Tibial nerve (tissue), 4 donors: ENCODE data around the gene UGT1A5. TPM values are rescaled to one million over a fixed set of nuclear protein-coding genes. Genes with fewer than 3 reads are reported as not detected.
"Not testable (repeated sequence)": the region's sequence is repeated elsewhere in the genome, so short reads cannot be mapped to it uniquely, and the experiment has no call there.

Experiments
- DNase-seq, 2 donors: peaks; one replicate each; pipeline ENCODE4 v3.0.0-alpha.2; 2019; ENCODE audit warnings: low spot score in 2 of 2
- H3K27ac ChIP-seq, 4 donors: fragments of 200-600 bp; sonication (generic) in 3 of 4; one replicate each; pipeline ENCODE4 v1.5.1; 2017 to 2019; ENCODE audit warnings: mild to moderate bottlenecking in 1 of 4
- H3K27me3 ChIP-seq, 2 donors: fragments of 200-600 bp; sonication (generic) in 1 of 2; one replicate each; pipeline versions ENCODE4 v1.5.1 to v1.6.0; 2017 to 2019
- H3K36me3 ChIP-seq, 3 donors: fragments of 200-600 bp; sonication (generic); one replicate each; pipeline ENCODE4 v1.5.1; 2018 to 2019
- H3K4me1 ChIP-seq, 4 donors: fragments of 200-600 bp; sonication (generic) in 3 of 4; one replicate each; pipeline ENCODE4 v1.5.1; 2017 to 2019
- H3K4me3 ChIP-seq, 4 donors: fragments of 200-600 bp; sonication (generic) in 3 of 4; one replicate each; pipeline ENCODE4 v1.5.1; 2017 to 2019; ENCODE audit warnings: mild to moderate bottlenecking in 1 of 4, moderate library complexity in 1 of 4
- H3K9me3 ChIP-seq, 4 donors: fragments of 200-600 bp; sonication (generic) in 3 of 4; one replicate each; pipeline ENCODE4 v1.5.1; 2017 to 2019
- CTCF ChIP-seq, 5 experiments: fragments of 200-600 bp in 3 of 5; fragments of 450-650 bp in 2 of 5; sonication (generic) in 3 of 5; IDR thresholded peaks; one replicate each; pipeline ENCODE4 v1.5.1; 2016 to 2019; ENCODE audit warnings: antibody characterized with exemption in 5 of 5, mild to moderate bottlenecking in 3 of 5, moderate library complexity in 2 of 5
- EP300 ChIP-seq, 2 donors: sonication (generic); formaldehyde crosslinking; IDR thresholded peaks; one replicate each; pipeline ENCODE4 v1.6.1; 2017; ENCODE audit warnings: antibody characterized with exemption in 2 of 2, mild to moderate bottlenecking in 1 of 2
- POLR2A ChIP-seq, 2 donors: fragments of 450-650 bp; IDR thresholded peaks; one replicate each; pipeline ENCODE4 v1.6.1; 2017; ENCODE audit warnings: antibody characterized with exemption in 2 of 2, mild to moderate bottlenecking in 2 of 2, moderate library complexity in 2 of 2
- WGBS, 2 donors: methylation state at CpG; one replicate each; pipeline ENCODE4 v1.1.5; 2018; 5-methylcytosine and 5-hydroxymethylcytosine counted together
- total RNA-seq, 4 donors: library from RNA; depleted of rRNA; stranded (reverse); fragments of >200 nt; gene quantifications; one replicate each; pipeline ENCODE4 v1.1.0, GENCODE V29; 2016

The UGT1A5 gene
- total RNA-seq, 4 donors from 2014 or later, result not detected

- DNase-seq, result no peak
- WGBS, 2 donors, result 92 to 97% methylated on average over 6 of the region's 6 CpGs
- H3K27me3 ChIP-seq, result no peaks in the 10 kb centered on the region
- no peak for TF ChIP-seq CTCF (IDR thresholded peaks at IDR 0.05)
- TF ChIP-seq EP300 (IDR thresholded peaks at IDR 0.05), result no peak
- TF ChIP-seq POLR2A (IDR thresholded peaks at IDR 0.05), result no peak
- no peak overlapping the region for H3K4me3 ChIP-seq
- no peaks in the 10 kb centered on the region for H3K4me1 ChIP-seq
- H3K27ac ChIP-seq, result no peak overlapping the region
- H3K36me3 ChIP-seq, result no peaks in the 10 kb centered on the region
- peaks cover 0 to 11% (median 1%) of the 10 kb centered on the region in 4 donors for H3K9me3 ChIP-seq
Observed at GRCh38 chr2:233747283-233747544, 34.5 kb downstream of the UGT1A5 start.

GRCh38 chr2:233750689-233751088 is 38.0 kb downstream of the UGT1A5 start:
- DNase-seq, H3K27ac ChIP-seq, H3K4me1 ChIP-seq, H3K27me3 ChIP-seq, H3K36me3 ChIP-seq, H3K4me3 ChIP-seq: not testable (repeated sequence)
- H3K9me3 ChIP-seq, result peaks cover 0 to 11% (median 1%) of the 10 kb centered on the region in 4 donors
- 82 to 86% methylated on average over 2 of the region's 2 CpGs for WGBS, 2 donors

GRCh38 chr2:233751212-233752009 is 38.7 kb downstream of the UGT1A5 start:
- WGBS, 2 donors, result 78 to 80% methylated on average over 2 of the region's 2 CpGs
- peaks cover 0 to 11% (median 1%) of the 10 kb centered on the region in 4 donors for H3K9me3 ChIP-seq

GRCh38 chr2:233754872-233755611 is 42.3 kb downstream of the UGT1A5 start:
- Histone ChIP-seq H3K36me3 (no peaks in the 10 kb centered on the region), H3K27me3 (no peaks in the 10 kb centered on the region), H3K9me3 (peaks cover 0 to 11% (median 1%) of the 10 kb centered on the region in 4 donors), H3K4me3 (no peak overlapping the region), H3K27ac (no peak overlapping the region), H3K4me1 (no peaks in the 10 kb centered on the region)
- WGBS, 2 donors, result 95% methylated on average over 38 to 44 of the region's 44 CpGs
- no peak for DNase-seq
- TF ChIP-seq CTCF (IDR thresholded peaks at IDR 0.05), result no peak
- TF ChIP-seq POLR2A (IDR thresholded peaks at IDR 0.05), result no peak
- TF ChIP-seq EP300 (IDR thresholded peaks at IDR 0.05), result no peak

More at GRCh38 chr2:233751212-233752009, 38.7 kb downstream of the UGT1A5 start:
- not testable (repeated sequence) for H3K36me3 ChIP-seq, DNase-seq, H3K4me3 ChIP-seq, H3K27ac ChIP-seq, H3K4me1 ChIP-seq, H3K27me3 ChIP-seq

- Histone ChIP-seq H3K27ac (no peak overlapping the region), H3K9me3 (no peaks in the 10 kb centered on the region), H3K27me3 (no peaks in the 10 kb centered on the region), H3K4me1 (no peaks in the 10 kb centered on the region), H3K4me3 (no peak overlapping the region), H3K36me3 (no peaks in the 10 kb centered on the region)
- no peak for DNase-seq
- WGBS, 2 donors, result 78% methylated on average over 7 of the region's 7 CpGs
- TF ChIP-seq CTCF (IDR thresholded peaks at IDR 0.05), result no peak
- TF ChIP-seq POLR2A (IDR thresholded peaks at IDR 0.05), result no peak
- no peak for TF ChIP-seq EP300 (IDR thresholded peaks at IDR 0.05)
Observed at GRCh38 chr2:233756429-233757081, 43.8 kb downstream of the UGT1A5 start.

- no peaks in the 10 kb centered on the region for H3K36me3 ChIP-seq
- H3K27me3 ChIP-seq, result no peaks in the 10 kb centered on the region
- H3K4me3 ChIP-seq, result no peak overlapping the region
- no peaks in the 10 kb centered on the region for H3K4me1 ChIP-seq
- H3K27ac ChIP-seq, result no peak overlapping the region
- H3K9me3 ChIP-seq, result no peaks in the 10 kb centered on the region
- TF ChIP-seq EP300 (IDR thresholded peaks at IDR 0.05), result no peak
- no peak for TF ChIP-seq POLR2A (IDR thresholded peaks at IDR 0.05)
- TF ChIP-seq CTCF (IDR thresholded peaks at IDR 0.05), result no peak
- DNase-seq, result no peak
Observed at GRCh38 chr2:233758141-233758540, 45.4 kb downstream of the UGT1A5 start.
